Omental fat pad (tissue), 4 donors: Measurements from ENCODE around the gene OBSCN. TPM values are rescaled to one million over a fixed set of nuclear protein-coding genes. Genes with fewer than 3 reads are reported as not detected.

Experiments
- ATAC-seq: fragments of 150-250 bp; one replicate; pipeline ENCODE4 v1.9.1; 2016; ENCODE audit warnings: mild to moderate bottlenecking, moderate library complexity; ENCODE audit not compliant: low FRiP score
- DNase-seq: peaks from one replicate; pipeline ENCODE4 v3.0.0-alpha.2; 2019; ENCODE audit warnings: low spot score
- CTCF ChIP-seq, 3 donors: fragments of 450-650 bp; IDR thresholded peaks; one replicate each; pipeline ENCODE4 v1.5.1; 2016 to 2017; ENCODE audit warnings: antibody characterized with exemption in 3 of 3, mild to moderate bottlenecking in 3 of 3, moderate library complexity in 2 of 3
- total RNA-seq, 4 donors: library from RNA; depleted of rRNA; stranded (reverse); fragments of >200 nt; gene quantifications; one replicate each; pipeline ENCODE4 v1.1.0, GENCODE V29; 2016

Gene OBSCN
- total RNA-seq, 4 donors from 2014 or later, result 5.4 to 26.0 (median 9.7) TPM

GRCh38 chr1:228162286-228163006 is 45.4 kb upstream of the OBSCN start:
- ATAC-seq, result no peak
- TF ChIP-seq CTCF (IDR thresholded peaks at IDR 0.05), result no peak
- DNase-seq, result no peak

GRCh38 chr1:228163007-228163753 is 44.7 kb upstream of the OBSCN start:
- TF ChIP-seq CTCF (IDR thresholded peaks at IDR 0.05), result no peak
- no peak for DNase-seq
- peak; percentile 6 for ATAC-seq

- no peak for TF ChIP-seq CTCF (IDR thresholded peaks at IDR 0.05)
- ATAC-seq (no peak), DNase-seq (no peak)
Observed at GRCh38 chr1:228163776-228164519, 43.9 kb upstream of the OBSCN start.

- DNase-seq (no peak), ATAC-seq (no peak)
- TF ChIP-seq CTCF (IDR thresholded peaks at IDR 0.05), result no peak
Observed at GRCh38 chr1:228164561-228165371, 43.1 kb upstream of the OBSCN start.

- peak; percentile 96 for DNase-seq
- peak in 1 of 3 donors; percentile 97 for TF ChIP-seq CTCF (IDR thresholded peaks at IDR 0.05)
- ATAC-seq, result peak; percentile 89
Observed at GRCh38 chr1:228165372-228166169, 42.3 kb upstream of the OBSCN start, which contains the start of gene IBA57. IBA57 (plus strand) TSS chr1:228165804; CDS start chr1:228165817, 13 bp downstream.
